WTC11 (cell line): ENCODE measurements around the gene ANKRD28.

Experiments
- CBFB ChIP-seq: sonication (generic); formaldehyde crosslinking; IDR thresholded peaks from 2 replicates; pipeline ENCODE4 v1.8.1; 2022; ENCODE audit warnings: mild to moderate bottlenecking, low read depth, missing genetic modification reagents
- CREM ChIP-seq: sonication (generic); formaldehyde crosslinking; IDR thresholded peaks from 2 replicates; pipeline ENCODE4 v1.8.1; 2022; ENCODE audit warnings: mild to moderate bottlenecking, missing genetic modification reagents, moderate library complexity
- SMAD3 ChIP-seq: sonication (generic); formaldehyde crosslinking; IDR thresholded peaks from 2 replicates; pipeline ENCODE4 v1.8.0; 2022; ENCODE audit warnings: missing genetic modification reagents, mild to moderate bottlenecking, borderline replicate concordance
- ZNF121 ChIP-seq: sonication (generic); formaldehyde crosslinking; IDR thresholded peaks from 2 replicates; pipeline ENCODE4 v1.8.0; 2023; ENCODE audit warnings: missing genetic modification reagents
- ZNF232 ChIP-seq: sonication (generic); formaldehyde crosslinking; IDR thresholded peaks from 2 replicates; pipeline ENCODE4 v1.8.0; 2022; ENCODE audit warnings: mild to moderate bottlenecking, missing genetic modification reagents
- TF ChIP-seq, protein P1 (sequence below): fragments of 200-600 bp; IDR thresholded peaks from 2 replicates; pipeline ENCODE4 v1.8.0; 2022; ENCODE audit warnings: antibody characterized with exemption
- TF ChIP-seq, protein P2 (sequence below): fragments of 250-450 bp; sonication (Bioruptor Pico); IDR thresholded peaks from 2 replicates; pipeline ENCODE4 v2.1.2; 2022; ENCODE audit warnings: mild to moderate bottlenecking, moderate library complexity
- TF ChIP-seq, protein P3 (sequence below): sonication (generic); formaldehyde crosslinking; IDR thresholded peaks from 2 replicates; pipeline ENCODE4 v1.8.0; 2022; ENCODE audit warnings: mild to moderate bottlenecking, missing genetic modification reagents
- TF ChIP-seq, protein P4 (sequence below): sonication (generic); formaldehyde crosslinking; IDR thresholded peaks from 2 replicates; pipeline ENCODE4 v1.8.1; 2023; ENCODE audit warnings: mild to moderate bottlenecking, missing genetic modification reagents, moderate library complexity
- TF ChIP-seq, protein P5 (sequence below): sonication (generic); formaldehyde crosslinking; IDR thresholded peaks from 2 replicates; pipeline ENCODE4 v1.8.0; 2022; ENCODE audit warnings: mild to moderate bottlenecking, missing genetic modification reagents

DNA sequence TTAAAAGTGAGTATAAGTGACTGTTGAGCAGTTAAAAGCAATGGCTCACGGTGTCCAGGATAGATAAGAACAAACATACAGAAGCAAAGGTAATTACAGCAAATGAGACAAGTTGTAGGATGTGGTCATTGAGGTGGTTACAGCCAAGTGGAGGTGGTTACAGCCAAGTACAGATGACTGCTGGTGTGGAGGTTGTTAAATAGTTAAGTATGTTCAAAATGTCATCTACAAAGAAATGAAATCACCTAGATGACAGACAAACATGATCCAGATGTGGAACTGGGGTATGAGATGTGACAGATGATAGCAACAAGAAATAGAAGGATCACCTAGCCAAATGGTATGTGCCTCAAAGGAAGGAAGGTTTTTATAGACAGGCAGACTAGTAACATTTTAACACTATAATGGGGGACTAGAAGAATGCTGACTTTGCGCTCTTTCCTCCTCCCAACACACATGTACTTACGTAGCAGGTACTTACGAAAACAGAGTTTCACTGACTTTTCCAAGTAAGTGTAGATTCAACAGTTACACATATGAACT lies 6.8 kb upstream of the ANKRD28 start:
- no peak for TF ChIP-seq CREM
- no peak for TF ChIP-seq CBFB (CRISPR knock-in tag)
- TF ChIP-seq, protein P1, sequence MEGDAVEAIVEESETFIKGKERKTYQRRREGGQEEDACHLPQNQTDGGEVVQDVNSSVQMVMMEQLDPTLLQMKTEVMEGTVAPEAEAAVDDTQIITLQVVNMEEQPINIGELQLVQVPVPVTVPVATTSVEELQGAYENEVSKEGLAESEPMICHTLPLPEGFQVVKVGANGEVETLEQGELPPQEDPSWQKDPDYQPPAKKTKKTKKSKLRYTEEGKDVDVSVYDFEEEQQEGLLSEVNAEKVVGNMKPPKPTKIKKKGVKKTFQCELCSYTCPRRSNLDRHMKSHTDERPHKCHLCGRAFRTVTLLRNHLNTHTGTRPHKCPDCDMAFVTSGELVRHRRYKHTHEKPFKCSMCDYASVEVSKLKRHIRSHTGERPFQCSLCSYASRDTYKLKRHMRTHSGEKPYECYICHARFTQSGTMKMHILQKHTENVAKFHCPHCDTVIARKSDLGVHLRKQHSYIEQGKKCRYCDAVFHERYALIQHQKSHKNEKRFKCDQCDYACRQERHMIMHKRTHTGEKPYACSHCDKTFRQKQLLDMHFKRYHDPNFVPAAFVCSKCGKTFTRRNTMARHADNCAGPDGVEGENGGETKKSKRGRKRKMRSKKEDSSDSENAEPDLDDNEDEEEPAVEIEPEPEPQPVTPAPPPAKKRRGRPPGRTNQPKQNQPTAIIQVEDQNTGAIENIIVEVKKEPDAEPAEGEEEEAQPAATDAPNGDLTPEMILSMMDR = no peak
- TF ChIP-seq, protein P2, sequence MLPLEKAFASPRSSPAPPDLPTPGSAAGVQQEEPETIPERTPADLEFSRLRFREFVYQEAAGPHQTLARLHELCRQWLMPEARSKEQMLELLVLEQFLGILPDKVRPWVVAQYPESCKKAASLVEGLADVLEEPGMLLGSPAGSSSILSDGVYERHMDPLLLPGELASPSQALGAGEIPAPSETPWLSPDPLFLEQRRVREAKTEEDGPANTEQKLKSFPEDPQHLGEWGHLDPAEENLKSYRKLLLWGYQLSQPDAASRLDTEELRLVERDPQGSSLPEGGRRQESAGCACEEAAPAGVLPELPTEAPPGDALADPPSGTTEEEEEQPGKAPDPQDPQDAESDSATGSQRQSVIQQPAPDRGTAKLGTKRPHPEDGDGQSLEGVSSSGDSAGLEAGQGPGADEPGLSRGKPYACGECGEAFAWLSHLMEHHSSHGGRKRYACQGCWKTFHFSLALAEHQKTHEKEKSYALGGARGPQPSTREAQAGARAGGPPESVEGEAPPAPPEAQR = no peak
- TF ChIP-seq, protein P3, sequence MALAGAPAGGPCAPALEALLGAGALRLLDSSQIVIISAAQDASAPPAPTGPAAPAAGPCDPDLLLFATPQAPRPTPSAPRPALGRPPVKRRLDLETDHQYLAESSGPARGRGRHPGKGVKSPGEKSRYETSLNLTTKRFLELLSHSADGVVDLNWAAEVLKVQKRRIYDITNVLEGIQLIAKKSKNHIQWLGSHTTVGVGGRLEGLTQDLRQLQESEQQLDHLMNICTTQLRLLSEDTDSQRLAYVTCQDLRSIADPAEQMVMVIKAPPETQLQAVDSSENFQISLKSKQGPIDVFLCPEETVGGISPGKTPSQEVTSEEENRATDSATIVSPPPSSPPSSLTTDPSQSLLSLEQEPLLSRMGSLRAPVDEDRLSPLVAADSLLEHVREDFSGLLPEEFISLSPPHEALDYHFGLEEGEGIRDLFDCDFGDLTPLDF (CRISPR knock-in tag) = no peak
- no peak for TF ChIP-seq ZNF232 (CRISPR knock-in tag)
- TF ChIP-seq ZNF121 (CRISPR knock-in tag) = no peak
- TF ChIP-seq, protein P4, sequence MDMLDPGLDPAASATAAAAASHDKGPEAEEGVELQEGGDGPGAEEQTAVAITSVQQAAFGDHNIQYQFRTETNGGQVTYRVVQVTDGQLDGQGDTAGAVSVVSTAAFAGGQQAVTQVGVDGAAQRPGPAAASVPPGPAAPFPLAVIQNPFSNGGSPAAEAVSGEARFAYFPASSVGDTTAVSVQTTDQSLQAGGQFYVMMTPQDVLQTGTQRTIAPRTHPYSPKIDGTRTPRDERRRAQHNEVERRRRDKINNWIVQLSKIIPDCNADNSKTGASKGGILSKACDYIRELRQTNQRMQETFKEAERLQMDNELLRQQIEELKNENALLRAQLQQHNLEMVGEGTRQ (CRISPR knock-in tag) = no peak
- TF ChIP-seq SMAD3 (CRISPR knock-in tag) = no peak
- TF ChIP-seq, protein P5, sequence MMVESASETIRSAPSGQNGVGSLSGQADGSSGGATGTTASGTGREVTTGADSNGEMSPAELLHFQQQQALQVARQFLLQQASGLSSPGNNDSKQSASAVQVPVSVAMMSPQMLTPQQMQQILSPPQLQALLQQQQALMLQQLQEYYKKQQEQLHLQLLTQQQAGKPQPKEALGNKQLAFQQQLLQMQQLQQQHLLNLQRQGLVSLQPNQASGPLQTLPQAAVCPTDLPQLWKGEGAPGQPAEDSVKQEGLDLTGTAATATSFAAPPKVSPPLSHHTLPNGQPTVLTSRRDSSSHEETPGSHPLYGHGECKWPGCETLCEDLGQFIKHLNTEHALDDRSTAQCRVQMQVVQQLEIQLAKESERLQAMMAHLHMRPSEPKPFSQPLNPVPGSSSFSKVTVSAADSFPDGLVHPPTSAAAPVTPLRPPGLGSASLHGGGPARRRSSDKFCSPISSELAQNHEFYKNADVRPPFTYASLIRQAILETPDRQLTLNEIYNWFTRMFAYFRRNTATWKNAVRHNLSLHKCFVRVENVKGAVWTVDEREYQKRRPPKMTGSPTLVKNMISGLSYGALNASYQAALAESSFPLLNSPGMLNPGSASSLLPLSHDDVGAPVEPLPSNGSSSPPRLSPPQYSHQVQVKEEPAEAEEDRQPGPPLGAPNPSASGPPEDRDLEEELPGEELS (CRISPR knock-in tag) = no peak
